ENCODE results near the gene ADPRS. TPM values are rescaled to one million over a fixed set of nuclear protein-coding genes. Genes with fewer than 3 reads are reported as not detected.
A peak's percentile ranks its signal among the peaks of the same experiment; 100 is the strongest.

The ADPRS gene
- total and polyA plus RNA-seq, 9 of the 15 experiments (the other 6 are each of a cell fraction or from before 2014, with no cell fraction given), result 5.9 to 40.0 (median 27.4) TPM

DNA sequence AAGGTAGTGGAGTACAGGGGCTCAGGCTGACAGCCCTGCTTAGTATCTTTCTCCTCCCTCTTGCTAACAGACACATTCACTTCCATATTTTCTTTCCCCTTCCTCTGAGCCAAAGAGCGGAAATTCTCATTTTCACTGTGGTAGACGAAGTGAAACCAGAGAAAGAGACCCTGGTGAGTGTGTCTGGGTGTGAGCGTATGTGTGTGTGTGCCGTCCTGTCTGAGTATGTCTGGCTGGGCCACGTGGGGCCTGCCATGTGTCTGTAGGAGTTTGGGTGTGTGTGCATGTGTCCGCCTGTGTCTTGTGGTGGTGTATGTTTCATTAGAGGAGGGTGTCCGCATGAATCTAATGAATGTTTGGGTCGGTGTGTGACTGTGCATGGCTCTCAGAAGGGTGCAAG is 34.7 kb downstream of the ADPRS start (continued):
- no peak for TF ChIP-seq ZBTB40 (IDR thresholded peaks at IDR 0.05)
- TF ChIP-seq ZBTB40 (CRISPR knock-in tag; IDR thresholded peaks at IDR 0.05), result no peak
- no peak for TF ChIP-seq HDAC3 (IDR thresholded peaks at IDR 0.05; ENCODE audit: borderline replicate concordance, partially characterized antibody)
- no peak for TF ChIP-seq FOXA3 (CRISPR knock-in tag; conservative IDR thresholded peaks at IDR 0.05 in 1 of 2, IDR thresholded peaks at IDR 0.05 in 1 of 2)
- no peak for TF ChIP-seq ZNF3 (CRISPR knock-in tag; IDR thresholded peaks at IDR 0.05)
- TF ChIP-seq MAX (CRISPR knock-in tag; IDR thresholded peaks at IDR 0.05), result peak; percentile 72; the same call in 1 of the 2 replicates
- no peak for TF ChIP-seq CREB1 (IDR thresholded peaks at IDR 0.05)
- TF ChIP-seq CREB1 (CRISPR knock-in tag; IDR thresholded peaks at IDR 0.05), result no peak
- no peak for TF ChIP-seq NFIX (CRISPR knock-in tag; IDR thresholded peaks at IDR 0.05; ENCODE audit: low read depth)
- no peak for TF ChIP-seq SRSF7 (optimal IDR thresholded peaks at IDR 0.05; ENCODE audit: low read depth, low read length)
